ENCODE results near the gene COMTD1. TPM values are rescaled to one million over a fixed set of nuclear protein-coding genes. Genes with fewer than 3 reads are reported as not detected.
A peak's percentile ranks its signal among the peaks of the same experiment; 100 is the strongest.

The COMTD1 gene
- total RNA-seq, 3 donors from 2014 or later: 42.9 to 76.3 (median 72.3) TPM

GRCh38 chr10:75244487-75245353 is 9.0 kb upstream of the COMTD1 start:
- DNase-seq (no peak), ATAC-seq (peak; percentile 23)
- no peak for TF ChIP-seq CTCF (IDR thresholded peaks at IDR 0.05)
- Histone ChIP-seq H3K4me3 (no peak overlapping the region), H3K9me3 (no peaks in the 10 kb centered on the region), H3K4me1 (ENCODE audit: low read depth) (peaks cover 28% of the 10 kb centered on the region), H3K36me3 (ENCODE audit: low read depth) (no peaks in the 10 kb centered on the region)
- intact Hi-C loops (cut with DNase I, micrococcal nuclease): no loop called here

GRCh38 chr10:75243426-75243825 is 7.7 kb upstream of the COMTD1 start:
- intact Hi-C loops (cut with DNase I, micrococcal nuclease): no loop called here
- no peak for TF ChIP-seq CTCF (IDR thresholded peaks at IDR 0.05)
- no peaks in the 10 kb centered on the region for H3K9me3 ChIP-seq
- H3K36me3 ChIP-seq (ENCODE audit: low read depth): no peaks in the 10 kb centered on the region
- peak; percentile 57 to 71 (median 69) for DNase-seq
- H3K4me1 ChIP-seq (ENCODE audit: low read depth): peaks cover 28% of the 10 kb centered on the region
- H3K4me3 ChIP-seq: no peak overlapping the region
- peak; percentile 79 for ATAC-seq

GRCh38 chr10:75240329-75241076 is 4.7 kb upstream of the COMTD1 start:
- H3K9me3 ChIP-seq: no peaks in the 10 kb centered on the region
- no peak for TF ChIP-seq CTCF (IDR thresholded peaks at IDR 0.05)
- no peak overlapping the region for H3K4me3 ChIP-seq
- ATAC-seq: no peak
- no peaks in the 10 kb centered on the region for H3K36me3 ChIP-seq (ENCODE audit: low read depth)
- intact Hi-C loops (cut with DNase I, micrococcal nuclease): no loop called here
- no peak for DNase-seq
- peaks cover 24% of the 10 kb centered on the region for H3K4me1 ChIP-seq (ENCODE audit: low read depth)

- H3K4me1 ChIP-seq (ENCODE audit: low read depth): peaks cover 12% of the 10 kb centered on the region
- H3K36me3 ChIP-seq (ENCODE audit: low read depth): no peaks in the 10 kb centered on the region
- ATAC-seq: no peak
- DNase-seq: no peak
- intact Hi-C loops (cut with DNase I, micrococcal nuclease): loop anchor here in 1 of 2 donors (10.0 kb wide), 1 partner anchor 994 kb away; no protein-coding TSS in a partner anchor
- H3K9me3 ChIP-seq: no peaks in the 10 kb centered on the region
- TF ChIP-seq CTCF (IDR thresholded peaks at IDR 0.05): no peak
- H3K4me3 ChIP-seq: no peak overlapping the region
These were observed 3.5 kb upstream of the COMTD1 start for GRCh38 chr10:75239096-75239790.
